ENCODE results near the gene TMEM203.

GRCh38 chr9:137228968-137229896 is 23.8 kb upstream of the TMEM203 start:
- TF ChIP-seq, protein P1, sequence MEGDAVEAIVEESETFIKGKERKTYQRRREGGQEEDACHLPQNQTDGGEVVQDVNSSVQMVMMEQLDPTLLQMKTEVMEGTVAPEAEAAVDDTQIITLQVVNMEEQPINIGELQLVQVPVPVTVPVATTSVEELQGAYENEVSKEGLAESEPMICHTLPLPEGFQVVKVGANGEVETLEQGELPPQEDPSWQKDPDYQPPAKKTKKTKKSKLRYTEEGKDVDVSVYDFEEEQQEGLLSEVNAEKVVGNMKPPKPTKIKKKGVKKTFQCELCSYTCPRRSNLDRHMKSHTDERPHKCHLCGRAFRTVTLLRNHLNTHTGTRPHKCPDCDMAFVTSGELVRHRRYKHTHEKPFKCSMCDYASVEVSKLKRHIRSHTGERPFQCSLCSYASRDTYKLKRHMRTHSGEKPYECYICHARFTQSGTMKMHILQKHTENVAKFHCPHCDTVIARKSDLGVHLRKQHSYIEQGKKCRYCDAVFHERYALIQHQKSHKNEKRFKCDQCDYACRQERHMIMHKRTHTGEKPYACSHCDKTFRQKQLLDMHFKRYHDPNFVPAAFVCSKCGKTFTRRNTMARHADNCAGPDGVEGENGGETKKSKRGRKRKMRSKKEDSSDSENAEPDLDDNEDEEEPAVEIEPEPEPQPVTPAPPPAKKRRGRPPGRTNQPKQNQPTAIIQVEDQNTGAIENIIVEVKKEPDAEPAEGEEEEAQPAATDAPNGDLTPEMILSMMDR (optimal IDR thresholded peaks at IDR 0.05 in 1 of 3, IDR thresholded peaks at IDR 0.05 in 1 of 3, conservative IDR thresholded peaks at IDR 0.05 in 1 of 3; ENCODE audit: extremely low read depth in 1 of 3, insufficient read depth in 2 of 3, low read length in 3 of 3) = no peak
- no peak for TF ChIP-seq EZH2 (IDR thresholded peaks at IDR 0.05; ENCODE audit: low read length)

All from keratinocyte (primary cell).